ENCODE data around the gene CDK13. TPM values are rescaled to one million over a fixed set of nuclear protein-coding genes. Genes with fewer than 3 reads are reported as not detected.
A peak's percentile ranks its signal among the peaks of the same experiment; 100 is the strongest.

Gene CDK13
- total RNA-seq, 4 donors from 2014 or later = 53.9 to 93.6 (median 60.3) TPM

- DNase-seq (ENCODE audit: low spot score) (peak; percentile 86), ATAC-seq (ENCODE audit: low FRiP score) (peak; percentile 96)
- TF ChIP-seq CTCF (IDR thresholded peaks at IDR 0.05) = no peak
These were observed 814 bp upstream of the CDK13 start for GRCh38 chr7:39948956-39949928.

- TF ChIP-seq CTCF (IDR thresholded peaks at IDR 0.05) = no peak
- peak; percentile 1 for ATAC-seq (ENCODE audit: low FRiP score)
- no peak for DNase-seq (ENCODE audit: low spot score)
These were observed 593 bp downstream of the CDK13 start for GRCh38 chr7:39950473-39951225.

DNA sequence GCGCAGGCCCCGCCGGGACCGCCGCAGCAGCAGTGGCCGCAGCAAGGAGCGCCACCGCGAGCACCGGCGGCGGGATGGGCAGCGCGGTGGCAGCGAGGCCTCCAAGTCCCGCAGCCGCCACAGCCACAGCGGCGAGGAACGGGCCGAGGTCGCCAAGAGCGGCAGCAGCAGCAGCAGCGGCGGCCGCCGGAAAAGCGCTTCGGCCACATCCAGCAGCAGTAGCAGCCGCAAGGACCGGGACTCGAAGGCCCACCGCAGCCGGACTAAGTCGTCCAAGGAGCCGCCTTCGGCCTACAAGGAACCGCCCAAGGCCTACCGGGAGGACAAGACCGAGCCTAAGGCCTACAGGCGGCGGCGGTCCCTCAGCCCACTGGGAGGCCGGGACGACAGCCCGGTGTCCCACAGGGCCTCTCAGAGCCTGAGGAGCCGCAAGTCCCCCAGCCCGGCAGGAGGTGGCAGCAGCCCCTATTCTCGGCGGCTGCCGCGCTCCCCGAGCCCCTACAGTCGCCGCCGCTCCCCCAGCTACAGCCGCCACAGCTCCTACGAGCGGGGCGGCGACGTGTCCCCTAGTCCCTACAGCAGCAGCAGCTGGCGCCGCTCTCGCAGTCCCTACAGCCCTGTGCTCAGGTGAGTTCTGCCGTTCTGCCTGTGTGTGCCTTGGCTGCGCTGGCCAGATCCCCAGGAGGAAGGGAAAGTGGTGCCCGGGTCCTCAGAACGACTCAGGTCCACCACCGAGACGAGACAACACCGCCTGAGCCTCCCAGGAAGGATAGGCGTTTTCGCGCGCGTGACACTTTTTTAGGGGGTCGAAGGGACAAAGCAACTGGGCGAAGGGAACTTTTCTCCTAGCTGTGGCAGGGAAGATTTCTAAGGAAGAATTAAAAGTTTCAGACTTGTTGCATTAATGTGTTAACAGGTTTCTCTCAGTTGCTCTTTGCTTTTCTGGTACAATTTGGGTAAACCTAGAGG lies 1.5 kb downstream of the CDK13 start:
- ATAC-seq (ENCODE audit: low FRiP score) (no peak), DNase-seq (ENCODE audit: low spot score) (no peak)
- TF ChIP-seq CTCF (IDR thresholded peaks at IDR 0.05) = no peak

DNA sequence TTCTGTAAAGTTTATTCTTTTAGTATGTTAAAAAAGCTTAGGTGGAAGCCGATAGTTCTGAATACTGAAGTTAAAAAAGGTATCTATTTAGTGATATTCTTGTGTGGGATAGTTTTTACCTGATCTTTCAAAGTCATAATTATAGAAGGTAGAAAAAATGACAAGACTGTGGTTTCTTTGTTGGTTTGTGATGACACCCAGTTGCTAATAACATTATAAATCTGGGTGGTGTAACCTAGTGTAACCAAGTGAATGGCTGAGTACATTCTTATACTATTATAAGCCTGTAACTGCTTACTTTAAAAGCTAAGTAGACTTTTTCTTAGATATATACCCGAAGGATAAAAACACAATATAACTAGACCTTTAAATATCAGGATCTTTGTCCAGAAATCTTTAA lies 2.3 kb downstream of the CDK13 start:
- ATAC-seq (ENCODE audit: low FRiP score) = no peak

GRCh38 chr7:39952803-39953202 lies 2.7 kb downstream of the CDK13 start:
- DNase-seq (ENCODE audit: low spot score) (no peak), ATAC-seq (ENCODE audit: low FRiP score) (no peak)
- TF ChIP-seq CTCF (IDR thresholded peaks at IDR 0.05) = no peak

More for the DNA sequence above, 2.3 kb downstream of the CDK13 start:
- DNase-seq (ENCODE audit: low spot score) = no peak
- no peak for TF ChIP-seq CTCF (IDR thresholded peaks at IDR 0.05)

DNA sequence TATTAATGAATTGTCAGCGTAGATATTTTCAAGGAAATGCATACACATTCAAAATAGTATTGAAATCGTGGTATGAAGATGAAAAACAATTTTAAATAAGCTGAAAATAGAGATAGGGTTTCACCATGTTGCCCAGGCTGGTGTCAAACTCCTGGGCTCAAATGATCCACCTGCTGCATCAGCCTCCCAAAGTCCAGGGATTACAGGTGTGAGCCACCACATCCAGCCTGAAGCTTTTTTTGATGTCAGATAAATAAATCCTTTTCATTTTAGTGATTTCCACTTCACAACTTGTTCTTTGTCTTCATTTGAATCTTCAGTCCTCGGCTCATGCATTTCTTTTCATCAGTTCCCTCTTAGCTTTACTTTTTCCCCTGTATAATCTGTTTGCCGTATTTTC lies 4.6 kb downstream of the CDK13 start:
- TF ChIP-seq CTCF (IDR thresholded peaks at IDR 0.05) = no peak
- DNase-seq (ENCODE audit: low spot score) (no peak), ATAC-seq (ENCODE audit: low FRiP score) (no peak)

Data from omental fat pad (tissue), 4 donors.